ENCODE measurements around the gene SYNDIG1. TPM values are rescaled to one million over a fixed set of nuclear protein-coding genes. Genes with fewer than 3 reads are reported as not detected.

The SYNDIG1 gene
- total RNA-seq, 4 donors from 2014 or later, result not detected

GRCh38 chr20:24651976-24652345 is 182.5 kb downstream of the SYNDIG1 start:
- WGBS, 2 donors, result 57 to 68% methylated on average over 4 of the region's 4 CpGs
- no peaks in the 10 kb centered on the region for H3K27me3 ChIP-seq
- H3K4me3 ChIP-seq, result no peak overlapping the region
- no peak overlapping the region for H3K27ac ChIP-seq
- no peaks in the 10 kb centered on the region for H3K4me1 ChIP-seq
- no peaks in the 10 kb centered on the region for H3K36me3 ChIP-seq
- no peaks in the 10 kb centered on the region for H3K9me3 ChIP-seq
- no peak for DNase-seq
- TF ChIP-seq CTCF (IDR thresholded peaks at IDR 0.05), result no peak
- no peak for TF ChIP-seq POLR2A (IDR thresholded peaks at IDR 0.05)
- intact Hi-C loops (cut with DNase I), result no loop called here

GRCh38 chr20:24653306-24653705 is 183.9 kb downstream of the SYNDIG1 start:
- Histone ChIP-seq H3K27me3 (peaks cover 0 to 6% (median 0%) of the 10 kb centered on the region in 4 donors), H3K4me1 (no peaks in the 10 kb centered on the region), H3K4me3 (no peak overlapping the region), H3K9me3 (no peaks in the 10 kb centered on the region), H3K27ac (no peak overlapping the region), H3K36me3 (no peaks in the 10 kb centered on the region)
- 65 to 82% methylated on average over 2 to 4 of the region's 5 CpGs for WGBS, 2 donors
- intact Hi-C loops (cut with DNase I), result no loop called here
- TF ChIP-seq POLR2A (IDR thresholded peaks at IDR 0.05), result no peak
- TF ChIP-seq CTCF (IDR thresholded peaks at IDR 0.05), result no peak
- DNase-seq, result no peak

DNA sequence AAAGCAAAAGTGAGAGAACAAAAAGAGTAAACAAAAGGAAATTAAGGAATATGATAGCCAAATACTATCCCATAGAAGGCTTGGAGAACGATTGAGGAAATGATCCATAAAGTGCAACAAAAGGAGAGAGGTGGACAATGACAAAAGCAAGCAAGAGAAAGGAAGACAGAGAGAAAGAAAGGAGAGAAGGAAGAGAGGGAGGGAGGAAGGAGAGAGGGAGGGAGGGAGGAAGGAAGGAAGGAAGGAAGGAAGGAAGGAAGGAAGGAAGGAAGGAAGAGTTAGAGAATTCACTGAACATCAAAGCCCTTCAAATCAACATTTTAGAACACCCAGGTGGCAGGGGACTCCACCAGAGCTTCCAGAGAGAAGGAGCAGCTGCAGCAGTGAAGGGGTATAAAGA is 185.0 kb downstream of the SYNDIG1 start:
- Histone ChIP-seq H3K4me1 (no peaks in the 10 kb centered on the region), H3K27me3 (peaks cover 0 to 10% (median 0%) of the 10 kb centered on the region in 4 donors), H3K9me3 (no peaks in the 10 kb centered on the region), H3K27ac (no peak overlapping the region), H3K4me3 (no peak overlapping the region), H3K36me3 (no peaks in the 10 kb centered on the region)
- WGBS, 2 donors, result 33% methylated on average over 1 of the region's 1 CpG
- TF ChIP-seq POLR2A (IDR thresholded peaks at IDR 0.05), result no peak
- no peak for TF ChIP-seq CTCF (IDR thresholded peaks at IDR 0.05)
- intact Hi-C loops (cut with DNase I), result no loop called here
- no peak for DNase-seq

- Histone ChIP-seq H3K4me1 (no peaks in the 10 kb centered on the region), H3K27me3 (peaks cover 0 to 10% (median 0%) of the 10 kb centered on the region in 4 donors), H3K27ac (no peak overlapping the region), H3K36me3 (no peaks in the 10 kb centered on the region), H3K9me3 (no peaks in the 10 kb centered on the region), H3K4me3 (no peak overlapping the region)
- intact Hi-C loops (cut with DNase I), result no loop called here
- TF ChIP-seq POLR2A (IDR thresholded peaks at IDR 0.05), result no peak
- no peak for TF ChIP-seq CTCF (IDR thresholded peaks at IDR 0.05)
- 76 to 86% methylated on average over 9 to 11 of the region's 12 CpGs for WGBS, 2 donors
- no peak for DNase-seq
Observed at GRCh38 chr20:24656391-24656790, 187.0 kb downstream of the SYNDIG1 start.

DNA sequence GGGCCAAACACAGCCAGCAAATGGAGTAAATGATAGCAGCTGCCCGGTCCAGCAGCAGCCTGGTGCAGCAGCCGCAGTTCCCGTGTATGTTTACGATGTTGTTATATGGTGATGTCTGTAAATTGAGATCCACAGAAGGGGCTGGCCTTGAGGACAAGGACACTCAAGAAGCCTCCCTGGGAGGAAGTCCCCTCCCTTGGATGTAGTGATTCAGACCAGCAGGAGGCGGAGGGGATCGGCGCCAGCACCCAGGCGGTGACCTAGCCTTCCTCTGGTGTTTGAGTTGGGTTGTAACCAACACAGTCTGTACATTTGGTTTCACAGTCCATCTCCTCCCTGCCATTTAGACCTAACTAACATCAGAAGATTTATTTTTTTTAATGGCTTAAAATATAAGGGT is 187.8 kb downstream of the SYNDIG1 start:
- H3K9me3 ChIP-seq, result no peaks in the 10 kb centered on the region
- intact Hi-C loops (cut with DNase I), result no loop called here
- no peak for DNase-seq
- no peaks in the 10 kb centered on the region for H3K36me3 ChIP-seq
- no peak overlapping the region for H3K4me3 ChIP-seq
- 85 to 95% methylated on average over 6 to 8 of the region's 8 CpGs for WGBS, 2 donors
- H3K4me1 ChIP-seq, result no peaks in the 10 kb centered on the region
- H3K27ac ChIP-seq, result no peak overlapping the region
- no peak for TF ChIP-seq CTCF (IDR thresholded peaks at IDR 0.05)
- no peak for TF ChIP-seq POLR2A (IDR thresholded peaks at IDR 0.05)
- H3K27me3 ChIP-seq, result peaks cover 0 to 10% (median 0%) of the 10 kb centered on the region in 4 donors
